H1 (cell line): ENCODE results near the gene HADHA. TPM values are rescaled to one million over a fixed set of nuclear protein-coding genes. Genes with fewer than 3 reads are reported as not detected.

Experiments
- CTCF ChIA-PET: fragments of 300-600 bp; sonication (Branson Sonifier 250); formaldehyde crosslinking; loops from one replicate; lab custom pipeline; 2021; ENCODE audit not compliant: partially characterized antibody; lab: Charles Lee
- POLR2A ChIA-PET: fragments of 300-600 bp; sonication (Branson Sonifier 250); formaldehyde crosslinking; loops from one replicate; lab custom pipeline; 2021; ENCODE audit warnings: inconsistent platforms; ENCODE audit not compliant: partially characterized antibody; lab: Charles Lee
- DNase-seq, 2 experiments: peaks; one replicate each; pipeline versions ENCODE4 v3.0.0 to v3.0.0-alpha.2; 2010 to 2022; ENCODE audit warnings: low spot score in 2 of 2, low read depth in 1 of 2, mixed read lengths in 1 of 2
- FAIRE-seq: peaks from 2 replicates; lab custom pipeline; 2011; peaks lifted over from hg19 to GRCh38; lab: Jason Lieb, UNC
- H2AFZ ChIP-seq: 2 replicates; pipeline ENCODE4 v1.8.1; 2012; ENCODE audit warnings: low read length, inconsistent platforms
- H2AK5ac ChIP-seq: 2 replicates; pipeline ENCODE4 v1.6.1; 2013; ENCODE audit warnings: low read depth, low read length
- H2BK120ac ChIP-seq: replicated peaks from 2 replicates; pipeline ENCODE3; 2013; ENCODE audit warnings: low read depth, low read length, inconsistent platforms
- H2BK12ac ChIP-seq: 2 replicates; pipeline ENCODE4 v1.6.1; 2013; ENCODE audit warnings: low read depth, low read length
- H2BK15ac ChIP-seq: 2 replicates; pipeline ENCODE4 v1.6.1; 2013; ENCODE audit warnings: low read length
- H2BK20ac ChIP-seq: 2 replicates; pipeline ENCODE4 v1.6.1; 2013; ENCODE audit warnings: low read length
- H2BK5ac ChIP-seq: 2 replicates; pipeline ENCODE4 v1.6.1; 2013; ENCODE audit warnings: low read depth, low read length
- H3K14ac ChIP-seq: 2 replicates; pipeline ENCODE4 v1.6.1; 2013; ENCODE audit warnings: inconsistent platforms; ENCODE audit not compliant: insufficient read length
- H3K18ac ChIP-seq: 2 replicates; pipeline ENCODE4 v1.6.1; 2013; ENCODE audit warnings: low read length; ENCODE audit errors: extremely low read depth
- H3K23ac ChIP-seq: 2 replicates; pipeline ENCODE4 v1.6.1; 2013; ENCODE audit warnings: inconsistent platforms; ENCODE audit not compliant: insufficient read length
- H3K23me2 ChIP-seq: 2 replicates; pipeline ENCODE4 v1.6.1; 2013; ENCODE audit warnings: low read depth, low read length
- H3K27ac ChIP-seq: 2 replicates; pipeline ENCODE4 v1.6.1; 2011; ENCODE audit warnings: low read depth, low read length, inconsistent platforms
- H3K27me3 ChIP-seq, 4 experiments: replicated peaks in 1 of 4; 1 replicate in 1 of 4; 2 replicates in 3 of 4; pipeline versions ENCODE4 v1.6.1 to v1.8.1; 2011 to 2013; ENCODE audit warnings: low read length in 3 of 4, mild to moderate bottlenecking in 3 of 4, inconsistent platforms in 2 of 4, mixed read lengths in 2 of 4, moderate library complexity in 1 of 4; ENCODE audit not compliant: control insufficient read depth in 3 of 4, insufficient read depth in 3 of 4; ENCODE audit errors: extremely low read depth in 1 of 4
- H3K36me3 ChIP-seq, 4 experiments: 2 replicates each; pipeline versions ENCODE4 v1.6.1 to v1.8.1; 2011 to 2013; ENCODE audit warnings: mild to moderate bottlenecking in 4 of 4, low read length in 3 of 4, moderate library complexity in 2 of 4, control low read depth in 1 of 4, inconsistent platforms in 1 of 4; ENCODE audit not compliant: insufficient read depth in 4 of 4, control insufficient read depth in 2 of 4
- H3K4ac ChIP-seq: replicated peaks from 2 replicates; pipeline ENCODE3; 2013; ENCODE audit warnings: low read length, low read depth, mixed read lengths, inconsistent platforms; ENCODE audit not compliant: insufficient read length
- H3K4me1 ChIP-seq, 4 experiments: replicated peaks in 1 of 4; 1 replicate in 1 of 4; 2 replicates in 3 of 4; pipeline versions ENCODE4 v1.6.1 to v1.8.1; 2011 to 2013; ENCODE audit warnings: low read length in 3 of 4, inconsistent platforms in 2 of 4, mixed read lengths in 1 of 4; ENCODE audit not compliant: insufficient read depth in 4 of 4, control insufficient read depth in 3 of 4
- H3K4me2 ChIP-seq, 2 experiments: 2 replicates each; pipeline versions ENCODE4 v1.6.1 to v1.8.1; 2011 to 2013; ENCODE audit warnings: low read depth in 2 of 2, low read length in 2 of 2, control low read depth in 1 of 2, inconsistent platforms in 1 of 2, mild to moderate bottlenecking in 1 of 2; ENCODE audit not compliant: insufficient read depth in 1 of 2
- H3K4me3 ChIP-seq, 4 experiments: fragments of 200-600, 300-600 bp in 1 of 4; sonication (generic), shearing (Covaris generic), sonication (Bioruptor Twin) in 1 of 4; 2 replicates each; pipeline versions ENCODE4 v1.5.1 to v1.8.1; 2011 to 2016; ENCODE audit warnings: low read length in 4 of 4, low read depth in 3 of 4, control low read depth in 2 of 4, inconsistent platforms in 2 of 4, mild to moderate bottlenecking in 2 of 4, mixed read lengths in 1 of 4, moderate library complexity in 1 of 4; ENCODE audit not compliant: insufficient read depth in 2 of 4; ENCODE audit errors: extremely low read depth in 1 of 4
- H3K56ac ChIP-seq: replicated peaks from 2 replicates; pipeline ENCODE3; 2013; ENCODE audit warnings: low read depth, mild to moderate bottlenecking, mixed read lengths, low read length, inconsistent platforms; ENCODE audit not compliant: insufficient read length
- H3K79me1 ChIP-seq: 2 replicates; pipeline ENCODE4 v1.6.1; 2013; ENCODE audit warnings: low read depth, low read length, control low read depth
- H3K79me2 ChIP-seq, 2 experiments: 2 replicates each; pipeline versions ENCODE4 v1.6.1 to v1.8.1; 2012 to 2013; ENCODE audit warnings: low read length in 2 of 2, mild to moderate bottlenecking in 2 of 2, inconsistent platforms in 1 of 2; ENCODE audit not compliant: insufficient read depth in 2 of 2, control insufficient read depth in 1 of 2
- H3K9ac ChIP-seq, 4 experiments: replicated peaks in 1 of 4; 1 replicate in 1 of 4; 2 replicates in 3 of 4; pipeline versions ENCODE4 v1.6.1 to v1.8.1; 2011 to 2013; ENCODE audit warnings: low read depth in 3 of 4, low read length in 3 of 4, control low read depth in 2 of 4, mild to moderate bottlenecking in 2 of 4, moderate library complexity in 2 of 4, inconsistent platforms in 1 of 4; ENCODE audit errors: extremely low read depth in 1 of 4
- H3K9me3 ChIP-seq, 2 experiments: 2 replicates each; pipeline versions ENCODE4 v1.6.1 to v1.8.1; 2012 to 2013; ENCODE audit warnings: mild to moderate bottlenecking in 2 of 2, moderate library complexity in 2 of 2, control low read depth in 1 of 2, inconsistent platforms in 1 of 2, low read depth in 1 of 2, low read length in 1 of 2, mixed read lengths in 1 of 2; ENCODE audit not compliant: insufficient read depth in 2 of 2
- H4K20me1 ChIP-seq, 2 experiments: replicated peaks in 1 of 2; 2 replicates each; pipeline versions ENCODE3 to v1.8.1; 2011 to 2013; ENCODE audit warnings: inconsistent platforms in 2 of 2, low read length in 2 of 2, mild to moderate bottlenecking in 1 of 2; ENCODE audit not compliant: insufficient read depth in 2 of 2, control insufficient read depth in 1 of 2
- H4K5ac ChIP-seq: 2 replicates; pipeline ENCODE4 v1.6.1; 2013; ENCODE audit warnings: low read length, low read depth, mixed read lengths, inconsistent platforms; ENCODE audit not compliant: insufficient read length
- H4K8ac ChIP-seq: 2 replicates; pipeline ENCODE4 v1.8.0; 2013; ENCODE audit warnings: mild to moderate bottlenecking, moderate library complexity, low read length, inconsistent platforms; ENCODE audit not compliant: insufficient read depth; ENCODE audit errors: extremely low read depth
- H4K91ac ChIP-seq: replicated peaks from 2 replicates; pipeline ENCODE3; 2013; ENCODE audit warnings: low read length, mixed read lengths, inconsistent platforms; ENCODE audit not compliant: insufficient read length
- KDM4A ChIP-seq: IDR thresholded peaks from one replicate; pipeline ENCODE4 v1.7.1; 2012; ENCODE audit warnings: low read depth, mild to moderate bottlenecking, moderate library complexity, low read length, inconsistent platforms; ENCODE audit not compliant: severe bottlenecking
- MAFK ChIP-seq: IDR thresholded peaks from 2 replicates; pipeline ENCODE4 v1.6.1; 2012; ENCODE audit warnings: low read depth, mild to moderate bottlenecking, improper control_type of control experiment, low read length
- WGBS, 2 experiments: shearing (Covaris generic) in 1 of 2; methylation state at CpG; one replicate each; pipeline versions ENCODE4 v1.1.6 to v1.1.7; 2013 to 2015; ENCODE audit warnings: low lambda C conversion rate in 2 of 2, mixed read lengths in 2 of 2, inconsistent platforms in 1 of 2, low coverage in 1 of 2, missing lambda C conversion rate in 1 of 2; ENCODE audit not compliant: insufficient replicate concordance in 2 of 2, insufficient coverage in 1 of 2, insufficient read length in 1 of 2; ENCODE audit errors: extremely low coverage in 1 of 2, missing lambda C conversion rate in 1 of 2; 5-methylcytosine and 5-hydroxymethylcytosine counted together
- polyA plus RNA-seq, 7 experiments: library from polyadenylated mRNA; depleted of rRNA in 3 of 7; stranded (reverse) in 5 of 7; unstranded in 2 of 7; fragments of >200 nt in 5 of 7; fragments of 200-250 nt in 2 of 7; gene quantifications; 1 replicate in 5 of 7; 2 replicates in 1 of 7; 4 replicates in 1 of 7; pipeline versions ENCODE4 v1.2.1 to v1.2.3, GENCODE V29; 2011 to 2013; ENCODE audit warnings: missing spikeins in 2 of 7, mixed read lengths in 2 of 7
- total RNA-seq: library from RNA; stranded (reverse); fragmentation: NEBNext Ultra II Directional; extraction: Animal tissue kit (Norgen Biotek cat#: 25700); gene quantifications from 2 replicates; pipeline ENCODE4 v1.2.1, GENCODE V29; 2021

HADHA gene
- total and polyA plus RNA-seq, 2 of the 8 experiments (the other 6 are each of a cell fraction or from before 2014, with no cell fraction given): 64.6 to 131 TPM

- Histone ChIP-seq H3K4me2 (no peak overlapping the region), H3K36me3 (no peaks in the 10 kb centered on the region), H3K79me2 (peaks cover 0 to 1% of the 10 kb centered on the region in 2 experiments; a peak in 1 of 4 replicates), H3K4ac (no peak overlapping the region), H3K56ac (no peak overlapping the region), H3K9ac (no peak overlapping the region; a peak in 1 of 7 replicates), H3K27me3 (peaks cover 0 to 2% (median 0%) of the 10 kb centered on the region in 4 experiments; a peak in 2 of 7 replicates), H2AK5ac (no peak overlapping the region), H3K23me2 (peaks cover 6% of the 10 kb centered on the region), H2BK5ac (no peak overlapping the region), H4K91ac (no peak overlapping the region), H3K27ac (no peak overlapping the region), H2BK120ac (no peak overlapping the region), H2BK12ac (no peak overlapping the region), H4K20me1 (peaks cover 0 to 3% of the 10 kb centered on the region in 2 experiments), H3K4me3 (no peak overlapping the region), H2BK15ac (no peak overlapping the region), H3K4me1 (peaks cover 0 to under 1% (median under 1%) of the 10 kb centered on the region in 4 experiments; a peak in 3 of 7 replicates), H3K14ac (no peak overlapping the region), H3K23ac (no peak overlapping the region), H2AFZ (no peak overlapping the region), H3K79me1 (peaks cover 1% of the 10 kb centered on the region; the same call in 1 of the 2 replicates), H4K5ac (no peak overlapping the region), H3K9me3 (no peaks in the 10 kb centered on the region), H4K8ac (no peak overlapping the region), H2BK20ac (no peak overlapping the region), H3K18ac (no peak overlapping the region)
- WGBS, 2 experiments: 82% methylated on average over 5 of the region's 5 CpGs; no CpG with 5 or more reads in 1 of the 2 experiments
- FAIRE-seq (no peak), DNase-seq (no peak)
- CTCF ChIA-PET: interaction anchor here (1.2 to 4.2 kb wide), 5 partner anchors 15 to 218 kb away, joined by 3 to 16 read pairs (median 4); no protein-coding TSS in a partner anchor
- POLR2A ChIA-PET: interaction anchor here (1.2 to 1.8 kb wide), 2 partner anchors 15 to 31 kb away, joined by 3 to 8 read pairs; no protein-coding TSS in a partner anchor
- TF ChIP-seq KDM4A (no peak), MAFK (no peak)
These were observed 75.2 kb downstream of the HADHA start for GRCh38 chr2:26169226-26169625.
